Glomerular visceral epithelial cell (primary cell): ENCODE results near the gene STAT5B.

Experiments
- DNase-seq: peaks from one replicate; pipeline ENCODE4 v3.0.0-alpha.2; 2016; ENCODE audit errors: extremely low spot score

Gene STAT5B

GRCh38 chr17:42285346-42286050, 9.3 kb upstream of the STAT5B start:
- no peak for DNase-seq

GRCh38 chr17:42284566-42284965, 8.4 kb upstream of the STAT5B start:
- DNase-seq = no peak

- no peak for DNase-seq
These were observed 7.8 kb upstream of the STAT5B start for GRCh38 chr17:42284024-42284369.

GRCh38 chr17:42283241-42284023, 7.2 kb upstream of the STAT5B start:
- no peak for DNase-seq

GRCh38 chr17:42282478-42283080, 6.4 kb upstream of the STAT5B start:
- DNase-seq = no peak

GRCh38 chr17:42281571-42282096, 5.4 kb upstream of the STAT5B start:
- no peak for DNase-seq

GRCh38 chr17:42279776-42280630, 3.8 kb upstream of the STAT5B start:
- DNase-seq = no peak

- DNase-seq = no peak
These were observed 1.1 kb upstream of the STAT5B start for GRCh38 chr17:42277342-42277712.

- DNase-seq = peak; percentile 88
These were observed 584 bp upstream of the STAT5B start for GRCh38 chr17:42276609-42277341.

- peak; percentile 20 for DNase-seq
These were observed 448 bp downstream of the STAT5B start for GRCh38 chr17:42275527-42276358.

- DNase-seq = no peak
These were observed 1.2 kb downstream of the STAT5B start for GRCh38 chr17:42274812-42275526.

- DNase-seq = no peak
These were observed 2.0 kb downstream of the STAT5B start for GRCh38 chr17:42274253-42274542.

GRCh38 chr17:42273474-42274252, 2.5 kb downstream of the STAT5B start:
- no peak for DNase-seq

- DNase-seq = no peak
These were observed 3.9 kb downstream of the STAT5B start for GRCh38 chr17:42272162-42272907.

- DNase-seq = no peak
These were observed 4.5 kb downstream of the STAT5B start for GRCh38 chr17:42271779-42272035.

- DNase-seq = no peak
These were observed 5.0 kb downstream of the STAT5B start for GRCh38 chr17:42271006-42271778.

- DNase-seq = no peak
These were observed 5.6 kb downstream of the STAT5B start for GRCh38 chr17:42270596-42270995.

GRCh38 chr17:42270170-42270535, 6.0 kb downstream of the STAT5B start:
- DNase-seq = no peak
